ENCODE data around the gene MCRIP1.

Gene MCRIP1

DNA sequence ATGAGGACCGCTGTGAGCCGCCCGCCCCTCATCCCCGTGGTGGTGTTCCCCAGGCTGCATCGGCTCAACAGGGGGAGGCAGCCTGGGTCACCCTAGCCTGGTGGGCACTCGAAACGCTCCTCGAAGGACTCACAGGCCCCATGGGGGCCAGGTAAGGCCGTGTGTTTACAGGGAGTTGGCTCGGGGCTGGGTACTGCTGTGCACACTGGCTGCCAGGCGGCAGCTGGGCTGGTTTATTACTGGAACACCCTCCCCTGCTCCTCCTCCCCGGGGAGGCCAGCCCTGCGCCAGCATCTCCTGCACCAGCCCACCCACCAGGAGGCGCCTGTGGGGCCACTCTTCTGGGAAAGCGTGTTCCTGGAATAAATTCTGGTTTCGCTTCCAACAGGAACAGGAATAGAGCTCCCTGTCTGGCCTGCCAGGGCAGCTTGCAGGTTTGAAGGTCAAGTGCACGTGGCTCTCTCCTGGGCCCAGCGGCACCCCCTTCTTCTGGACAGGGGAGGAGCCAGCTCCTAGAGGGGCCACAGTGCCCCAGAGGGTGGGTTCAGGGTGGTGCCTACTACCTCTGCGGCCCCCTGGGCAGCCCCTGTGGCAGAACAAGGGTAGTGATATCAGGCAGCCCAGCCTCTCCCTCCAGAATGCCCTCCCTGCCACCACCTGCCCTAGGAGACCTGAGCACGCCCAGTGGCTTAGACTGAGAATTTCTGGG is 11.3 kb downstream of the MCRIP1 start:
- in situ Hi-C loops (cut with HindIII; ENCODE audit: low sequenced_read_pairs) = no loop called here

DNA sequence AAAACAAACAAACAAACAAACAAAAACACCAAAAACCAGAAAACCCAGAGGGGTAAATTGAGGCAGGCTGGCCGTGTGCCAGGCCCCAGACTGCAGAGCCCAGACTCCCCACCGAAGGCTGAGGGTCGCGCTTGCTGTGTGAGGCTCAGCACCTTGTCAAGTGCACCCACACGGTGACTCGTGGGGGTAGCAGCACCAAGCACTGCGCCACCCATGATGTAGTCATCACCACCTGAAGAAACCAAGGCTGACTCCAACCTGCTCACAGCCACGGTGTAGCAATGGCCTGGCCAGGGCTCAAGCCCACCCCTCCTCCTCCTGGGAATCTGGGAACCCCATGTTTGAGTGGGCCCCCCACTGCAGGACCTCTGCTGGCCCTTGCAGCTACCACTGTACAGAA is 11.9 kb downstream of the MCRIP1 start:
- in situ Hi-C loops (cut with HindIII; ENCODE audit: low sequenced_read_pairs) = no loop called here

DNA sequence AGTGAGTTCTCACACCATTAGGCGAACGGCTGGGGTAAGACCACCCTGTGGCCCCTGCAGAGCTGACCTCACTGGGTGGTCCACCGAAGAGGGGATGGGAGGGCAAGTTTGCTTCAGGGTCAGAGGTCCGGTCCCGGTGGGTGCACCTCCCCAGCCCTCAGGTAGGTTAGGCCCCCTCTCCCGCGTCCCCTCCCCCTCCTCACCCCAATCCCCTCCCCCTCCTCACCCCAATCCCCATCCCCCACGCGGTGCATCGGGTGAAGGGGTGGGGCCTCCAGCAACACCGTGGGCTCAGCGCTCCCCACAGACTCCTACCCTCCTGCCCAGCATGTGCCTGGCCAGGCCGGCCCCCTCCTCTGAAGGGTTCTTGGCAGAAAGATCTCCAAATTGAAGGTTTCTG is 13.4 kb downstream of the MCRIP1 start:
- in situ Hi-C loops (cut with HindIII; ENCODE audit: low sequenced_read_pairs) = no loop called here

DNA sequence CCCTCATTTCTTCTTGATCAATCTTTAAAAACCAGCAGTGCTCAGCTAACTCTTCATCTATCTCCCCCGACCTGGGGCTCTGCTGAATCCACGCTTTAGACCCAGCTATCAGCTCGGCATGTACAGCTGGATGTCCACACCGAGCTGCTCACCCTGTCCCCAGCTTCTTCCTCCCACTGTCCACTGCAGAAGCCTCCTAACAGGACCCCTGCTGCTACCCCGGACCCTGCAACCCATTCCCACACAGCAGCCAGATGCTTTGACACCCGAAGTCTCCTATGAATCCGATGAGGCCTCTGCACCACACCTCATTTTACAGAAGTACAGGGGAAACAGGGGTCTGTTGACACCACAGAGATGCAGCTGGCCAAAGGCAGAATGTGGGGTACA is 15.3 kb downstream of the MCRIP1 start:
- in situ Hi-C loops (cut with HindIII; ENCODE audit: low sequenced_read_pairs) = no loop called here

DNA sequence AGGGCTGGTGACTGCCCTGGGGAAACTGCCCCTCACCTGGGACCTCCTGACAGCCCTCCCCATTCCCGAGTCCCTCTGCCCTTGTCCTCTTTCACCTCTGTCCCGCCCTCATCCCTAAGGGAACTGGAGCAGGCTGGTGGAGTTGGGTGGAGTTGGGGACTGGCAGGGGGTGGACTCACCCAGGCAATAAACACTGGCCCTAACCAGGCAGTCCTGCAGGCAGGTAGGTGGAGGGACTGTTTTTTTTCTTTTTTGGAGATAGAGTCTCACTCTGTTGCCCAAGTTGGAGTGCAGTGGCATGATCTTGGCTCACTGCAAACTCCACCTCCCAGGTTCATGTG is 17.5 kb downstream of the MCRIP1 start:
- in situ Hi-C loops (cut with HindIII; ENCODE audit: low sequenced_read_pairs) = no loop called here

DNA sequence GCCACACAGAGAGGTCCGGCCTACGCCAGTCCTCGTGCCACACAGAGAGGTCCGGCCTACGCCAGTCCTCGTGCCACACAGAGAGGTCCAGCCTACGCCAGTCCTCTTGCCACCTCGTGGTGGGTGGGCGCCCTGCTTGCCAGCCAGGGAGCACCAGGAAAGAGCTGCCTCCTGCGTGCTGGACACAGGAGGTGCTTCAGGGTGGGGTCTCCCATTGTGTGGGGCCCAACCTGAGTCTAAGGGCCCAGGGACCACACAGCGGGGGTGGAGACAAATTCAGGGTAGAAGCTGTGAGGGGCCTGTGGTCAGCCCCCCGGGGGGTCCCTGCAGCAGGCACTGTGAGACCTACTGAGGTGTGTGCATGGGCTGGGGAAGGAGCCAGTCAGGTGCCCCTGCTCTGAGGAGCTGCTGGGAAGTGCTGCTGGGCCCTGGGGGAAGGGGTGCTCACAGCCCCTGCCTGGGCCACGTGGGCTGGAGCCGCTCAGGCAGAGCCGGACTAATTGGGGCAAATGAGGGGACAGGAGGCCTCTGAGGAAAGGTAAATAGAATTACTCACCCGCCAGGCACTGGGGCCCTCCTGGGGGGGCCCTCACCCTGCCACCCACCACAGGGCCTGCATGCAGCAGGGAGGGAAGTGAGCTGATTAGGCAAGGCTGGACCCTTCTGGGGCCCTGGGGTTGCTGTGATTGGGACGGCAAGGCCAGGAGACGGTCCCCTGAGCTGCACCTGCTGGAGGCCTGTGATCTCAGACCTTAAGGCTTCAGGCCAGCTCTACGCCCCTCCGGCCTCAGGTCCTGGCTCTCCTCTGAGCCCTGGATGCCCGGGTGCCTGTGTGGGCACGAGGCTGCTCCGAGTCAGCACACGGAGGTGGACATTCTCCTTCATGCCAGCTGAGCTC is 18.1 kb downstream of the MCRIP1 start:
- in situ Hi-C loops (cut with HindIII; ENCODE audit: low sequenced_read_pairs) = no loop called here

DNA sequence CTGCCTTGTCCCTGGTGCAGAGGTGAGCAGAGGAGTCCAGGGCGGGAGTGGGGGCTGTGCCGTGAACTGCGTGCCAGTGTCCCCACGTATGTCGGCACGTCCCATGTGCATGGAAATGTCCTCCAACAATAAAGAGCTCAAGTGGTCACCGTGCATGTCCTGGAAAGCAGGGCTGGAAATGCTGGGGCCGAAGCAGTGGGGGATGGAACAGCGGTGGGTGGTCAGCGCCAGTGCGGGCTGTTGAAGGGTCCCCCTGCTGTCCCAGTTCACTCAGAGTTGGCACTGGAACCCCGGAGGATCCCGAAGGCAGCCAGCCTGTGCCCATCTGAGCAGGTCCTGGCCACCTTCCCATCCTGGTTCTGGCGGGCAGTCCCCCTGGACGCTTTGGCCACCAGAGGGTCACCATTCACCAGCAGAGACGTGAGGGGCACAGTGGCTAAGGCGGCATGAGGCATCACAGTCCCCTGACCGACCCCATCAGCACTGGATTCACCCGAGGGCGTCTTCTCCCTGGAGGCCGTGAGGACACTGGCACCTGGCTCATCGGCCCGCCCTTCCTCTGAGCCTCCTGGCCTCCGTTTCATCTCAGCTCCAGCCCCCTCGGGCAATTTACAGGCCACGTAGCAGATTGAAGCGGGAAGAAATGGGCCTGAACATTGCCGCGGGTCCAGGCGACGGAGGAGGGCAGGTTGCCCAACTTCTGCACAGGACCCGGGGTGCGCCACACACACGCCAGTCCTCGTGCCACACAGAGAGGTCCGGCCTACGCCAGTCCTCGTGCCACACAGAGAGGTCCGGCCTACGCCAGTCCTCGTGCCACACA is 19.0 kb downstream of the MCRIP1 start:
- in situ Hi-C loops (cut with HindIII; ENCODE audit: low sequenced_read_pairs) = no loop called here

DNA sequence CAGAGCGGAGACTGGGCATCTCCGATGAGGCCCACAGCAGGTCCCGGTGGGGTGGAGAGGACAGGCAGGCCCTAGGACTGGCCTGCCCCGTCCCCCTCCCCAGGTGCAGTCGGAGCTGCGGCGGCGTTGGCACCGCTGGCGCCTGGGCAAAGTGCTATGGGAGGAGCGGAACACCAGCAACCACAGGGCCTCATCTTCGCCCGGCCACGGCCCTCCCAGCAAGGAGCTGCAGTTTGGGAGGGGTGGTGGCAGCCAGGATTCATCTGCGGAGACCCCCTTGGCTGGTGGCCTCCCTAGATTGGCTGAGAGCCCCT is 19.8 kb downstream of the MCRIP1 start:
- in situ Hi-C loops (cut with HindIII; ENCODE audit: low sequenced_read_pairs) = no loop called here

DNA sequence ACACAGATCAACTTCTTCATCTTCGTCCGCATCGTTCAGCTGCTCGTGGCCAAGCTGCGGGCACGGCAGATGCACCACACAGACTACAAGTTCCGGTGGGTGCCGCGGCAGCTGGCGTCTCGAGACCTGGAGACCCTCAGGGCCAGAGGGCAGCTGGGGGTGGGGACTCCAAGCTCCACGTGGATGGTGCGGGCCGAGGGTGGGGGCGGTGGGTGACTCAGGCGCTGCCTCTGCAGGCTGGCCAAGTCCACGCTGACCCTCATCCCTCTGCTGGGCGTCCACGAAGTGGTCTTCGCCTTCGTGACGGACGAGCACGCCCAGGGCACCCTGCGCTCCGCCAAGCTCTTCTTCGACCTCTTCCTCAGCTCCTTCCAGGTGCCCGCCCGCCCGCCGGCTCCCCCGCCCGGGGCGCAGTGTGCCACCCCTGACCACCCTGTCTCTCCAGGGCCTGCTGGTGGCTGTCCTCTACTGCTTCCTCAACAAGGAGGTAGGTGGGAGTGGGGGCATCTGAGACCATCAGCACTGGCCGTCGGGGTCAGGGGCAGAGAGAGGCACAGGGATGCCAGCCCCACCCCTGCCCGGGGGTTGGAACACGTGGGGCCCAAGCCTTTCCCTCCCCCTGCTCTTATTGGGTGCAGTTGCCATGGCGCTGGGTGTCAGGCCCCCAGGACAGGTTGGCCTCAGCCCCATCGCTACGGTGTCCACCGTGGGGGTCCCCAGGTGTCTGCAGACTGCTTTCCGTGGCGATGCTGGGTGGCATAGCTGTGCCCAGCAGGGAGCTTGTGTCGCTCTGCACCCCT is 20.3 kb downstream of the MCRIP1 start:
- in situ Hi-C loops (cut with HindIII; ENCODE audit: low sequenced_read_pairs) = no loop called here

DNA sequence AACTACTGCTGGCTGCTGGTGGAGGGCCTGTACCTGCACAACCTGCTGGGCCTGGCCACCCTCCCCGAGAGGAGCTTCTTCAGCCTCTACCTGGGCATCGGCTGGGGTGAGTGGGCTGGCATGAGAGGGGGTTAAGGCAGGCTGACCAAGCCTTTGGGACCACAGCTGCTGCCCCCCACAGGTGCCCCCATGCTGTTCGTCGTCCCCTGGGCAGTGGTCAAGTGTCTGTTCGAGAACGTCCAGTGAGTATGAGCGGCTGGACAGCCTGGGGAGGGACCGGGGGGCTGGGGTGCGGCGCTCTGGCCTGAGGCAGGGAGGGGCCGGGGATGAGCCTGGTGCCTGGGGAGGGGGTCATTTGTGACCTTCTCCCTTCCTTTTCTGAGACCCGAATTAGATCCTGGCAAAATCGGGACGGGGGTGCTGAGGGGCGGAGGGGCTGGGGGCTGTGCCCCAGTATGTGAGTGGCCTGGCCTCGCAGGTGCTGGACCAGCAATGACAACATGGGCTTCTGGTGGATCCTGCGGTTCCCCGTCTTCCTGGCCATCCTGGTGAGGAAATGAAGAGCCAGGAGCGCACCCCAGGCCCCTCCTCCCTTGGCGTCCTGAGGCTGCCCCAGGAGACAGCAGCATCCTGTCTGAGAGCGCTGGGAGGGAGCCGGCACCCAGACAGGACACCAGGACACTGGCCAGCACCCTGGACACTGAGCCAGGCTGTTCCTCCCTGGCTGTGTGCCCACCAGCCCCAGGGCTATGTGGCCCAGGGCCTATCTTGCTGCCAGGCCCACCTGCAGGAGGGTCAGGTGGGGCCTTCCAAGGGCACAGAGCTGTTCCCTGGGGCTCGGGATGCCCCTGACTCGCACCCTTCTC is 21.2 kb downstream of the MCRIP1 start:
- in situ Hi-C loops (cut with HindIII; ENCODE audit: low sequenced_read_pairs) = no loop called here

DNA sequence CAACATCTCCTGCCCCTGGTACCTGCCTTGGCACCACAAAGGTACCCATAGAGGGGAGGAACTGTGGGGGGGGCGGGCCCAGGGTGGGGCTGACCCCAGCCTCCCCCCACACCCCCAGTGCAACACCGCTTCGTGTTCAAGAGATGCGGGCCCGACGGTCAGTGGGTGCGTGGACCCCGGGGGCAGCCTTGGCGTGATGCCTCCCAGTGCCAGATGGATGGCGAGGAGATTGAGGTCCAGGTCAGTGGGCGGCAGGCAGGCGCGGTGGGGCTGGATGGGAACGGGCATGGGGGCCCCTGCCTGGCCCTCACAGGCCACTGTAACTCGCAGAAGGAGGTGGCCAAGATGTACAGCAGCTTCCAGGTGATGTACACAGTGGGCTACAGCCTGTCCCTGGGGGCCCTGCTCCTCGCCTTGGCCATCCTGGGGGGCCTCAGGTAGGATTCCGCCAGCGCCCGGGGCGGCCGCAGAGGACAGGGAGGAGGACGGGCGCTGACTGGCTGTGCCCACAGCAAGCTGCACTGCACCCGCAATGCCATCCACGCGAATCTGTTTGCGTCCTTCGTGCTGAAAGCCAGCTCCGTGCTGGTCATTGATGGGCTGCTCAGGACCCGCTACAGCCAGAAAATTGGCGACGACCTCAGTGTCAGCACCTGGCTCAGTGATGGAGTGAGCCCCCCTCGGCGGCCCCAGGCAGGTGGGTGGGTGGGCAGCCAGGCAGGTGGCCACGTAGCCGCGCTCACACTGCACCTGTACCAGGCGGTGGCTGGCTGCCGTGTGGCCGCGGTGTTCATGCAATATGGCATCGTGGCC is 22.0 kb downstream of the MCRIP1 start:
- in situ Hi-C loops (cut with HindIII; ENCODE audit: low sequenced_read_pairs) = no loop called here

DNA sequence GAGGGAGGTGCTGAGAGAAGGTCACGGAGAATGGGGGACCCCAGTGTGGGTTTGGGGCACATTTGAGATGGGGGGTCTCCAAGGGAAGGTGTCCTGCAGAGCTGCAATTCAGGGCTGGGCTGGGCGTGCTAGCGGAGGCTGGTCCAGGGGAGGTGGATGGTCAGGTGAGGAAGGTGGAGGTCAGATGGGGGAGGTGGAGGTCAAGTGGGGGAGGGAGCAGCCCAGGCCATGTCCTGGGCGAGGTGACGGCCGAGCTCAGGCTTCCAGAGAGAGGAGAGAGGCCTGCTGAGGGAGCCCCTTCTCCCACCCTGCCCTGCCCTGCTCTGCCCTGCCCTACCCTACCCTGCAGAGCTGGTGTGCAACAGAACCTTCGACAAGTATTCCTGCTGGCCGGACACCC is 22.6 kb downstream of the MCRIP1 start:
- in situ Hi-C loops (cut with HindIII; ENCODE audit: low sequenced_read_pairs) = no loop called here

DNA sequence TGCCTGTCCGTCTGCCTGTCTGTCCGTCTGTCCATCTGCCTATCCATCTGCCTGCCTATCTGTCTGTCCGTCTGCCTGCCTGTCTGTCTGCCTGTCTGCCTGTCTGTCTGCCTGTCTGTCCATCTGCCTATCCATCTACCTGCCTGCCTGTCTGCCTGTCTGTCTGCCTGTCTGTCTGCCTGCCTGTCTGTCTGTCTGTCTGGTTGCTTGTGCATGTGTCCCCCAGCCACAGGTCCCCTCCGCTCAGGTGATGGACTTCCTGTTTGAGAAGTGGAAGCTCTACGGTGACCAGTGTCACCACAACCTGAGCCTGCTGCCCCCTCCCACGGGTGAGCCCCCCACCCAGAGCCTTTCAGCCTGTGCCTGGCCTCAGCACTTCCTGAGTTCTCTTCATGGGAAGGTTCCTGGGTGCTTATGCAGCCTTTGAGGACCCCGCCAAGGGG is 23.5 kb downstream of the MCRIP1 start:
- in situ Hi-C loops (cut with HindIII; ENCODE audit: low sequenced_read_pairs) = no loop called here

DNA sequence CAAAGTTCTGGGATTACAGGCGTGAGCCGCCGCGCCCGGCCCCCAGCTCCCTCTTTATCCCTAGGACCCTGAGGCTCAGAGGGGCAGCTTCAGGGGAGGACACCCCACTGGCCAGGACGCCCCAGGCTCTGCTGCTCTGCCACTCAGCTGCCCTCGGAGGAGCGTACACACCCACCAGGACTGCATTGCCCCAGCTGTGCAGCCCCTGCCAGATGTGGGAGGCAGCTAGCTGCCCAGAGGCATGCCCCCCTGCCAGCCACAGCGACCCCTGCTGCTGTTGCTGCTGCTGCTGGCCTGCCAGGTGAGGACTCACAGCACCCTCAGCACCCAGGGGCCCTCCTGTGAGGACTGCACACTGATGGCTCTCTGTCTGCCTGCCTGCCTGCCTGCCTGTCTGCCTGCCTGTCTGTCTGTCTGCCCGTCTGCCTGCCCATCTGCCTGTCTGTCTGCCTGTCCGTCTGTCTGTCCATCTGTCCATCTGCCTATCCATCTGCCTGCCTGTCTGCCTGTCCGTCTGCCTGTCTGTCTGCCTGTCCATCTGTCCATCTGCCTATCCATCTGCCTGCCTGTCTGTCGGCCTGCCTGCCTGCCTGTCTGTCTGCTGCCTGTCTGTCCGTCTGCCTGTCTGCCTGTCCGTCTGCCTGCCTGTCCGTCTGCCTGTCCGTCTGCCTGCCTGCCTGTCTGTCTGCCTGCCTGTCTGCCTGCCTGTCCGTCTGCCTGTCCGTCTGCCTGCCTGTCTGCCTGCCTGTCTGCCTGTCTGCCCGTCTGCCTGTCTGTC is 24.1 kb downstream of the MCRIP1 start:
- in situ Hi-C loops (cut with HindIII; ENCODE audit: low sequenced_read_pairs) = no loop called here

DNA sequence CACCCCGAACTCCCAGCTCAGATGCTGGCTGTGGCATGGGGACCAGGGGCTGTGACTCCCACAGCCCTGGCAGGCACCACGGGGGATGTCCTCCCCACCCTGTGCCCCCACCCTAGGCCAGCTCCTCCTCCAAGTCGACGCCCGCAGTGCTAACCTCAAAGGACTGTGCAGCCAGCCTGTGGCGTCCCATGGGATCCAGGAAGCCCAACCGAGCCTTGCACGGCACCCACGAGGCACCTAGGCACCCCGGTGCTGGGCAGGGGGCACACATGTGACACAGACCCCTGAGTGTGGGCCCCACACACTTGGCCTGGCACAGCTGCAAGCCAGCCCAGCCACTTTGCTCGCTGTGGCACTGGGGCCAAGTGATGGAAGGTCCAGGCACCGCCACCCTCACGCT is 25.3 kb downstream of the MCRIP1 start:
- in situ Hi-C loops (cut with HindIII; ENCODE audit: low sequenced_read_pairs) = no loop called here

DNA sequence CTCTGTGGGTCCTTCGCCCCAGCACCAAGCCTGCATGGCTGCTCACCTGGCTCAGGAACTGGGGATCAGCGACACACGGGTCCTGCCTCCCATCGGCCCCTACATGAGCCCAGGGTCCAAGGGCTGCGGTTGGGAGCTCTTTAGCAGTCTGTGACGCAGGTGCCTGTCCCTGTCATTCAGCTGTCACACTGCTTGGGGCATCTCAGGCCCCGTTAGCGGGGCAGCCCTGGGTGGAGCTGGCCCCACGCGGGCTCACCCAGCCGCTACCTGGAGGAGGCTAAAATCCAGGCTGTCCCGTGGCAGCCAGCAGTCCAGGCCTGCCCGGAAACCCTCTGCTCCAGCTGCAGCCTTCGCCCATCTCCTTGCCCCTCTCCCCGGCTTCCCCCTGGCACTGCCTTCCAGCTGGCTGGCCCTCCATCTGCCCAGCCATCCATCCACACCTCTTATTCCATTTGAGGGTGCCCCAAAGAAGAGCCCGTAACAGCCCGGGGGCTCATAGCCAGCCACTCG is 25.8 kb downstream of the MCRIP1 start:
- in situ Hi-C loops (cut with HindIII; ENCODE audit: low sequenced_read_pairs) = no loop called here

DNA sequence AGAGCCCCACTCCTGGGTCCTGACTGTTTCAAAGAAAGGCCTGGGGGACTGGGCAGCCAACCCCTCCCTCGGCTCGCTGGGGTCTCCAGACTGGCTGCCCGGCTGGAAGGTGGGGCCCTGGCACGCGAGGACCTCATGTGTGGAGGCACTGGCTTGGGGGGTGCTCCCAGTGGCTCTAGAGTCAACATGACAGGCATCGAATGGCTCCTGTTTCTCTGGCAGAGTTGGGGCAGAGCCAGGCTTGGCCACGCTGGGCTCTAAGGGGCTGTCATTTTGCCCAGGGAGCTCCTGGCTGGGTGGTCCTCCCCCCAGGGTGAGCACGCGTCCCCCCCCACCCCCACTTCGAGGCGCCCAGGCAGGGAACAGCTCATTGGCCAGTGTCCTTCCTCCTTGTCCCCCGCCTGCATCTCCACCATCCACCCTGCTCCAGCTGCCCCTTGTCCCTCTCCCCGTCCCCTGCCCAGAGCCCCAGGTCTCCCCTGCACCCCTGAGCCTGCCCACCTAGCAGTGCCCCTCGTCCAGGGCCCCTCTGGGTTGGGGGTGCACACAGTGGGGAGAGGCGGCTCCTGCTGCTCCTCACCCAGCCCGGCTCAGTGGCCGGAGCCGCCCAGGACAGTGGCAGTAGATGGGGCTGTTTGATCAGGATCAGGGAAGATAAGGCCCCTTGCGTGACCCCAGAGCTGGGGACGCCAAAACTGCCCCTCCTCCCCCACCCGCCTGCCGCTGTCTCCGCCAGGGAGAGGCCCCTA is 26.5 kb downstream of the MCRIP1 start:
- in situ Hi-C loops (cut with HindIII; ENCODE audit: low sequenced_read_pairs) = no loop called here
